GM10266 (cell line): ENCODE measurements around the gene CHCHD6.

ENCODE experiments used
- DNase-seq: peaks from one replicate; pipeline ENCODE4 v3.0.0; 2012; ENCODE audit errors: extremely low spot score
- CTCF ChIP-seq: IDR thresholded peaks from 2 replicates; pipeline ENCODE4 v1.5.1; 2012; ENCODE audit warnings: mild to moderate bottlenecking, low read depth; ENCODE audit not compliant: control insufficient read depth, insufficient read depth; ENCODE audit errors: missing control alignments

The CHCHD6 gene

GRCh38 chr3:126930936-126931600 is 227.0 kb downstream of the CHCHD6 start:
- TF ChIP-seq CTCF: no peak
- DNase-seq: no peak

GRCh38 chr3:126931806-126932187 is 227.8 kb downstream of the CHCHD6 start:
- DNase-seq: no peak
- no peak for TF ChIP-seq CTCF

- no peak for DNase-seq
- TF ChIP-seq CTCF: no peak
Observed at GRCh38 chr3:126932188-126932931, 228.3 kb downstream of the CHCHD6 start.

GRCh38 chr3:126934031-126934531 is 230.0 kb downstream of the CHCHD6 start:
- no peak for DNase-seq
- no peak for TF ChIP-seq CTCF

GRCh38 chr3:126934991-126935390 is 231.0 kb downstream of the CHCHD6 start:
- DNase-seq: no peak
- no peak for TF ChIP-seq CTCF

- TF ChIP-seq CTCF: no peak
- no peak for DNase-seq
Observed at GRCh38 chr3:126935756-126936509, 231.9 kb downstream of the CHCHD6 start.
